Renal cortex interstitium (tissue), 11 donors: ENCODE results near the gene CTNNA1. TPM values are rescaled to one million over a fixed set of nuclear protein-coding genes. Genes with fewer than 3 reads are reported as not detected.
"Not testable (repeated sequence)": the region's sequence is repeated elsewhere in the genome, so short reads cannot be mapped to it uniquely, and the experiment has no call there.

Experiments
- DNase-seq, 11 donors: peaks; one replicate each; pipeline ENCODE4 v3.0.0-alpha.2; 2013; ENCODE audit warnings: low read depth in 9 of 11, low spot score in 4 of 11; ENCODE audit errors: extremely low read depth in 1 of 11
- polyA plus RNA-seq, 3 donors: library from polyadenylated mRNA; unstranded; fragments of 120-200 nt; gene quantifications; one replicate each; pipeline ENCODE4 v1.2.1, GENCODE V29; 2013; ENCODE audit not compliant: insufficient read length in 3 of 3

Gene CTNNA1
- polyA plus RNA-seq, 3 donors, result 397 to 419 (median 414) TPM

GRCh38 chr5:138715931-138716432 lies 37.2 kb upstream of the CTNNA1 start:
- not testable (repeated sequence) for DNase-seq

GRCh38 chr5:138716456-138716924 lies 36.7 kb upstream of the CTNNA1 start:
- DNase-seq, result no peak

- no peak for DNase-seq
These were observed 35.8 kb upstream of the CTNNA1 start for GRCh38 chr5:138717399-138717798.

GRCh38 chr5:138719811-138720210 lies 33.4 kb upstream of the CTNNA1 start:
- DNase-seq, result no peak

- DNase-seq, result no peak
These were observed 32.4 kb upstream of the CTNNA1 start for GRCh38 chr5:138720840-138721239.

- no peak for DNase-seq
These were observed 31.2 kb upstream of the CTNNA1 start for GRCh38 chr5:138721979-138722378.

GRCh38 chr5:138722544-138723177 lies 30.6 kb upstream of the CTNNA1 start:
- no peak for DNase-seq

- DNase-seq, result no peak
These were observed 28.6 kb upstream of the CTNNA1 start for GRCh38 chr5:138724470-138725146.

GRCh38 chr5:138725153-138725817 lies 27.9 kb upstream of the CTNNA1 start:
- DNase-seq, result peak in 7 of 11 donors; percentile 32 to 70 (median 45)

GRCh38 chr5:138725818-138726416 lies 27.3 kb upstream of the CTNNA1 start:
- DNase-seq, result no peak

GRCh38 chr5:138726848-138727247 lies 26.4 kb upstream of the CTNNA1 start:
- DNase-seq, result no peak

- DNase-seq, result not testable (repeated sequence)
These were observed 22.7 kb upstream of the CTNNA1 start for GRCh38 chr5:138730496-138730895.

GRCh38 chr5:138732466-138732865 lies 20.8 kb upstream of the CTNNA1 start:
- no peak for DNase-seq

GRCh38 chr5:138732933-138733332 lies 20.3 kb upstream of the CTNNA1 start:
- no peak for DNase-seq

- DNase-seq, result no peak
These were observed 19.7 kb upstream of the CTNNA1 start for GRCh38 chr5:138733509-138733908.

GRCh38 chr5:138736293-138736692 lies 16.9 kb upstream of the CTNNA1 start:
- no peak for DNase-seq

- DNase-seq, result no peak
These were observed 15.5 kb upstream of the CTNNA1 start for GRCh38 chr5:138737494-138738265.

- no peak for DNase-seq
These were observed 14.8 kb upstream of the CTNNA1 start for GRCh38 chr5:138738399-138738798.

- DNase-seq, result no peak
These were observed 13.3 kb upstream of the CTNNA1 start for GRCh38 chr5:138739938-138740337.
